Activated naive CD8-positive, alpha-beta T cell treated with anti-CD3 and anti-CD28 coated beads for 36 hours (primary cell): Measurements from ENCODE around the gene STXBP1. TPM values are rescaled to one million over a fixed set of nuclear protein-coding genes. Genes with fewer than 3 reads are reported as not detected.

ENCODE experiments used
- DNase-seq: peaks from one replicate; pipeline ENCODE4 v3.0.0; 2021
- H3K27ac Mint-ChIP-seq: one replicate; pipeline ENCODE4 v1.8.0; 2022; ENCODE audit warnings: mild to moderate bottlenecking, moderate library complexity, mixed read lengths
- H3K27me3 Mint-ChIP-seq: one replicate; pipeline ENCODE4 v1.8.0; 2022; ENCODE audit warnings: mild to moderate bottlenecking, mixed read lengths
- H3K36me3 Mint-ChIP-seq: one replicate; pipeline ENCODE4 v1.8.0; 2021; ENCODE audit warnings: mild to moderate bottlenecking, mixed read lengths
- H3K4me1 Mint-ChIP-seq: one replicate; pipeline ENCODE4 v1.8.0; 2021; ENCODE audit warnings: mixed read lengths
- H3K4me3 Mint-ChIP-seq: one replicate; pipeline ENCODE4 v1.8.0; 2022; ENCODE audit warnings: mild to moderate bottlenecking, moderate library complexity, mixed read lengths
- H3K9me3 Mint-ChIP-seq: one replicate; pipeline ENCODE4 v1.8.0; 2022; ENCODE audit warnings: mixed read lengths
- total RNA-seq, 2 experiments: library from RNA; stranded (reverse); gene quantifications; one replicate each; pipeline ENCODE4 v1.2.3, GENCODE V29; 2021

STXBP1 gene
- total RNA-seq, 2 experiments from 2014 or later: 18.8 to 19.9 TPM

GRCh38 chr9:127627494-127627855, 15.4 kb downstream of the STXBP1 start:
- peaks cover 5% of the 10 kb centered on the region for H3K4me1 Mint-ChIP-seq
- H3K4me3 Mint-ChIP-seq: no peak overlapping the region
- no peaks in the 10 kb centered on the region for H3K27me3 Mint-ChIP-seq
- H3K36me3 Mint-ChIP-seq: no peaks in the 10 kb centered on the region
- H3K9me3 Mint-ChIP-seq: no peaks in the 10 kb centered on the region
- no peak for DNase-seq
- no peak overlapping the region for H3K27ac Mint-ChIP-seq

GRCh38 chr9:127628758-127629467, 16.8 kb downstream of the STXBP1 start:
- no peak for DNase-seq
- Mint-ChIP-seq H3K36me3 (no peaks in the 10 kb centered on the region), H3K4me1 (peaks cover 9% of the 10 kb centered on the region), H3K27ac (no peak overlapping the region), H3K27me3 (no peaks in the 10 kb centered on the region), H3K9me3 (no peaks in the 10 kb centered on the region), H3K4me3 (no peak overlapping the region)

- DNase-seq: no peak
- no peaks in the 10 kb centered on the region for H3K36me3 Mint-ChIP-seq
- H3K27me3 Mint-ChIP-seq: no peaks in the 10 kb centered on the region
- no peaks in the 10 kb centered on the region for H3K9me3 Mint-ChIP-seq
- no peak overlapping the region for H3K27ac Mint-ChIP-seq
- H3K4me1 Mint-ChIP-seq: peaks cover 14% of the 10 kb centered on the region
- H3K4me3 Mint-ChIP-seq: no peak overlapping the region
Observed at GRCh38 chr9:127629468-127630081, 17.5 kb downstream of the STXBP1 start.

GRCh38 chr9:127633216-127633862, 21.3 kb downstream of the STXBP1 start:
- H3K27me3 Mint-ChIP-seq: no peaks in the 10 kb centered on the region
- no peak overlapping the region for H3K27ac Mint-ChIP-seq
- no peak for DNase-seq
- H3K4me3 Mint-ChIP-seq: no peak overlapping the region
- peaks cover 14% of the 10 kb centered on the region for H3K4me1 Mint-ChIP-seq
- no peaks in the 10 kb centered on the region for H3K36me3 Mint-ChIP-seq
- H3K9me3 Mint-ChIP-seq: no peaks in the 10 kb centered on the region

GRCh38 chr9:127634021-127634420, 21.9 kb downstream of the STXBP1 start:
- DNase-seq: no peak
- no peaks in the 10 kb centered on the region for H3K9me3 Mint-ChIP-seq
- H3K4me1 Mint-ChIP-seq: peaks cover 14% of the 10 kb centered on the region
- H3K36me3 Mint-ChIP-seq: no peaks in the 10 kb centered on the region
- H3K4me3 Mint-ChIP-seq: no peak overlapping the region
- H3K27me3 Mint-ChIP-seq: no peaks in the 10 kb centered on the region
- no peak overlapping the region for H3K27ac Mint-ChIP-seq

GRCh38 chr9:127634698-127635097, 22.6 kb downstream of the STXBP1 start:
- Mint-ChIP-seq H3K27me3 (no peaks in the 10 kb centered on the region), H3K27ac (no peak overlapping the region), H3K4me3 (no peak overlapping the region), H3K36me3 (no peaks in the 10 kb centered on the region), H3K9me3 (no peaks in the 10 kb centered on the region), H3K4me1 (peaks cover 11% of the 10 kb centered on the region)
- no peak for DNase-seq

GRCh38 chr9:127635201-127635735, 23.2 kb downstream of the STXBP1 start:
- DNase-seq: no peak
- H3K27me3 Mint-ChIP-seq: no peaks in the 10 kb centered on the region
- no peak overlapping the region for H3K4me3 Mint-ChIP-seq
- H3K36me3 Mint-ChIP-seq: no peaks in the 10 kb centered on the region
- H3K4me1 Mint-ChIP-seq: peaks cover 9% of the 10 kb centered on the region
- no peaks in the 10 kb centered on the region for H3K9me3 Mint-ChIP-seq
- no peak overlapping the region for H3K27ac Mint-ChIP-seq

GRCh38 chr9:127637322-127637847, 25.3 kb downstream of the STXBP1 start:
- H3K27me3 Mint-ChIP-seq: no peaks in the 10 kb centered on the region
- H3K27ac Mint-ChIP-seq: no peak overlapping the region
- peaks cover 9% of the 10 kb centered on the region for H3K4me1 Mint-ChIP-seq
- DNase-seq: no peak
- H3K4me3 Mint-ChIP-seq: no peak overlapping the region
- no peaks in the 10 kb centered on the region for H3K36me3 Mint-ChIP-seq
- H3K9me3 Mint-ChIP-seq: no peaks in the 10 kb centered on the region

GRCh38 chr9:127640908-127641545, 28.9 kb downstream of the STXBP1 start:
- Mint-ChIP-seq H3K4me1 (peaks cover 2% of the 10 kb centered on the region), H3K4me3 (no peak overlapping the region), H3K27me3 (no peaks in the 10 kb centered on the region), H3K9me3 (no peaks in the 10 kb centered on the region), H3K27ac (no peak overlapping the region), H3K36me3 (no peaks in the 10 kb centered on the region)
- DNase-seq: no peak

GRCh38 chr9:127642082-127642740, 30.1 kb downstream of the STXBP1 start:
- Mint-ChIP-seq H3K9me3 (no peaks in the 10 kb centered on the region), H3K36me3 (no peaks in the 10 kb centered on the region), H3K4me1 (peaks cover 2% of the 10 kb centered on the region), H3K27me3 (no peaks in the 10 kb centered on the region), H3K27ac (no peak overlapping the region), H3K4me3 (no peak overlapping the region)
- DNase-seq: no peak

- Mint-ChIP-seq H3K27me3 (no peaks in the 10 kb centered on the region), H3K27ac (no peak overlapping the region), H3K9me3 (no peaks in the 10 kb centered on the region), H3K4me1 (peaks cover 2% of the 10 kb centered on the region), H3K36me3 (no peaks in the 10 kb centered on the region), H3K4me3 (no peak overlapping the region)
- DNase-seq: no peak
Observed at GRCh38 chr9:127644146-127644827, 32.2 kb downstream of the STXBP1 start.

GRCh38 chr9:127644943-127645342, 32.9 kb downstream of the STXBP1 start:
- no peaks in the 10 kb centered on the region for H3K36me3 Mint-ChIP-seq
- H3K27me3 Mint-ChIP-seq: no peaks in the 10 kb centered on the region
- no peak for DNase-seq
- H3K27ac Mint-ChIP-seq: no peak overlapping the region
- H3K9me3 Mint-ChIP-seq: no peaks in the 10 kb centered on the region
- peaks cover 2% of the 10 kb centered on the region for H3K4me1 Mint-ChIP-seq
- no peak overlapping the region for H3K4me3 Mint-ChIP-seq

- H3K4me1 Mint-ChIP-seq: peaks cover 8% of the 10 kb centered on the region
- H3K36me3 Mint-ChIP-seq: no peaks in the 10 kb centered on the region
- H3K27me3 Mint-ChIP-seq: no peaks in the 10 kb centered on the region
- no peak for DNase-seq
- no peaks in the 10 kb centered on the region for H3K9me3 Mint-ChIP-seq
- no peak overlapping the region for H3K27ac Mint-ChIP-seq
- no peak overlapping the region for H3K4me3 Mint-ChIP-seq
Observed at GRCh38 chr9:127647451-127647850, 35.4 kb downstream of the STXBP1 start.

- Mint-ChIP-seq H3K27ac (no peak overlapping the region), H3K4me1 (peaks cover 6% of the 10 kb centered on the region), H3K27me3 (no peaks in the 10 kb centered on the region), H3K9me3 (no peaks in the 10 kb centered on the region), H3K36me3 (peaks cover 2% of the 10 kb centered on the region), H3K4me3 (no peak overlapping the region)
- DNase-seq: no peak
Observed at GRCh38 chr9:127650518-127650917, 38.4 kb downstream of the STXBP1 start.
